Limb (tissue), 2 donors: Measurements from ENCODE around the gene ZNF155.
A peak's percentile ranks its signal among the peaks of the same experiment; 100 is the strongest.
"Not testable (repeated sequence)": the region's sequence is repeated elsewhere in the genome, so short reads cannot be mapped to it uniquely, and the experiment has no call there.

Experiments
- DNase-seq, 2 donors: peaks; one replicate each; pipeline ENCODE4 v3.0.0-alpha.2; 2016; ENCODE audit errors: extremely low spot score in 2 of 2

The ZNF155 gene

DNA sequence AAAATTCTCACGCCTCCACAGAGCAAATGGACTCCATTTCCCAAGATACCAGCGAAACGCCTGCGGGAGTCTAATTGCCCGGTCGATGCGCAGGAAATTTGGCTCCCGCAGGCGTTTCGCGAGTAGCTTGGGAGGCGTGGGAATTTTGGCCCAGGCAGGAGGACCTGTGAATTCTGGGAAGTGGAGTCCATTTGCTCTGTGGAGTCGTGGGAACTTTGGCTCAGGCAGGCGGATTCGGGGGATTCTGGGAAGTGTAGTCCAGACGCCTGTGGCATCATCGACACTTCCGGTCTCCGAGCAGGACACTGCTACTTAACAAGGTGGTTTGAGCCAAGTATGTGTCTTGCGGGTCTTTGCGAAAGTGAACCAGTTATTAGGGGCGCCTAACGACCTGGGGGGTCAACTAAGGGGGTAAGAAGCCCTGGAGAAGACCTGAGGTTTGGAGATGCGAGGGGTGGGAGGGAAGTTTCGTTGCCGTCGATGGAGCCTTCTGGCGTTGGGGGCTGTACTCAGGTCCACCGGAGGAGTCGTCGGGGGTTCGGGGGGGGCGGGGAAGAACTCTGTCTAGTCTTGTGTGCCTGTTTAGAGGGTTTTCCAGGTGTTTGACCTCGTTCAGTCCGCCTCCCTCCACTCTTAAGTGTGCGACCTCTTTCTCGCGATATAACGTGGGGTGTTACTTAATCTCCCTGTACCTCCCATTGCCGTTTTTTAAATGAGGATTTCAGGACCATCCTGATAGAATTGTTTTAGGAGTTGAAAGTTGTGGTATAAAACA, at the start of gene ZNF155:
TSS of gene ZNF155 (plus strand) at position 277 of the 775 bp plus-strand sequence. CDS start 4,356 bp downstream, outside the sequence.
- peak; percentile 91 to 95 for DNase-seq

DNA sequence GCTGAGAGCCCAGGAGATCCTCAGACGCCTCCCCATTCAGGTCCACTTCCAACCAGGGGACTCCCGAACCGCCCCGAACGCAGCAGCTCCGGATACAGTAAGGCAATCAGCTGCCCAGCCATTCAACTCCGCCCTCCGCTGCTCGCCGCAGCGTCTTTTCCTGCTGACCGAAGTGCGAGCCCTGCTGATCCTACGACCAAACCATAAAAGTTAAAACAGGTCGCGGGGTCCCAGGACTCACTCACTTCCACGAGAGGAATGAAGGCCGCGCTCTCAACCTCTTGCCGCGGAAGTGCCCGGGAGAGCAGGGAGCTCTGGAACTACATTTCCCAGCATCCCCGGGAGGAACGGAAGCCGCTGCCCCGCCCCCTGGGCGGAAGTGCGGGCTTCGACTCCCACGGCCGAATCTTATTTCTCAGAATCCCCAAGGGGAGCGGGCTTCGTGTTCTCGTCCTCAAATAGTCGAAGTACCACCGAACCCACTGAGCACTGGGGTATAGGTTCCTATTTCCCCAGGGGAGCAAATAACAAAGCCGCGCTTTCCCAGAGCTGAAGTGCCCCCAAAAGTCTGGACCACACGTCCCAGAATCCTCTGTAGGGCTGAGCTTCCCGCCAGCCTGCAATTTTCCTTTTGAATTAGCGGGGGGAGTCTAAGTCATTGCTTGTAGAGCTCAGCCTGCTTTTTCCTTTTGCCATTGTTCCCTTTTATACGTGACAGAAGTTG, 48.8 kb upstream of the ZNF155 start, which contains the start of gene ZNF45:
TSS of gene ZNF45 (minus strand) at position 298 of the 724 bp plus-strand sequence. CDS start 13,097 bp downstream, outside the sequence.
- DNase-seq: peak; percentile 92 to 95

DNA sequence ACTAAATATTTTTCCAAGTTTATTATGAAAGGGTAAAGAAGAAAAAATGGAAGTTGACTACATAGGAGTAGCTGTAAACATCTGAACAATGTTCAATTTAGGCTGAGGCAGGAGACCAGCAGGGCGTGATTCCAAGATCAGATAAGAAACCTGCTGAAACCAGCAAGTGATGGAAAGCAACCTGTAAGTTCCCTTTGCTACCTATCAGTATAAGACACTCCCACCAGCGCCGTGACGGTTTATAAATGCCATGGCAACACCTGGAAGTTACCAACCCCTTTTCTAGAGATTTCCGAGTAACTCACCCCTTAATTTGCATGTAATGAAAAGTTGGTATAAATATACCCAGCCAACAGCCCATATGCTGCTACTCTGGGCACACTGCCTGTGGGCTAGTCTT, 47.8 kb upstream of the ZNF155 start:
- DNase-seq: no peak

- DNase-seq: no peak
These were observed 44.3 kb upstream of the ZNF155 start for GRCh38 chr19:43939557-43940260.

- no peak for DNase-seq
These were observed 43.3 kb upstream of the ZNF155 start for GRCh38 chr19:43940719-43941118.

DNA sequence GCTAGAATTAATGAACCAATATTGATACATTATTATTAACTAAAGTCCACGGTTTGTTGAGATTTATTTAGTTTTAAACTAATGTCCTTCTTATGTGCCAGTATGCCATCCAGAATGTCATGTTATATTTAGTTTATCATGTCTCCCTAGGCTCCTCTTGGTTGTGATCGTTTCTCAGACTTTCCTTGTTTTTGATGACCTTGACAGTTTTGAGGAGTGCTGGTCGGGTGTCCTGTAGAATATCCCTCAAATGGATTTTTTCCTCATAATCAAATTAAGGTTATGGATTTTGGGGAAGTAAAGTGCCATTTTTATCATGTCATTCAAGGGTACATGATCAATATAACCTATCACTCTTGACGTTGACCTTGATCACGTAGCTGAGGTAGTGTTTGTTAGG, 42.8 kb upstream of the ZNF155 start:
- DNase-seq: no peak

DNA sequence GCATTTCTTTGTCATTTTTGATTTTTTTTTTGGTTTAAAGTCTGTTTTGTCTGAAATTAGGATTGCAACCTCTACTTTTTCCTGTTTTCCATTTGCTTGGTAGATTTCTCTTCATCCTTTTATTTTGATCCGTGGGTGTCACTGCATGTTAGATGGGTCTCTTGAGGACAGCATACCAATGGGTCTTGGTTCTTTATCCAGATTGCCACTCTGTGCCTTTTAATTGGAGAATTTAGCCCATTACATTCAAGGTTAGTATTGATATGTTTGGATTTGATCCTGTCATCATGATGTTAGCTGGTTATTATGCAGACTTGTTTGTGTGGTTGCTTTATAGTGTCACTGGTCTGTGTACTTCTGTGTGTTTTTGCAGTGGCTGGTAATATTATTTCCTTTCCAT, 36.6 kb upstream of the ZNF155 start:
- not testable (repeated sequence) for DNase-seq

DNA sequence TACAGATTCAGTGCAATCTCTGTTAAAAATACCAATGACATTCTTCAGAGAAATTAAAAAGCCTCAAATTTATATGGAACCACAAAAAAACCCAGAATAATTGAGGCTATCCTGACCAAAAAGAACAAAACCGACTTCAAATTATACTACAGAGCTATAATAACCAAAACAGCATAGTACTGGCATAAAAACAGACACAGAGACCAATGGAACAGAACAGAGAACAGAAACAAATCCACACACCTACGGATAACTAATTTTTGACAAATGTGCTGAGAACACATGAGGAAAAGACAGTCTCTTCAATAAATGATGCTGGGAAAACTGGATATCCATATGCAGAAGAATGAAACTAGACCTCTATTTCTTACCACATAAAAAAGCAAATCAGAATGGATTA, 34.2 kb upstream of the ZNF155 start:
- not testable (repeated sequence) for DNase-seq

DNA sequence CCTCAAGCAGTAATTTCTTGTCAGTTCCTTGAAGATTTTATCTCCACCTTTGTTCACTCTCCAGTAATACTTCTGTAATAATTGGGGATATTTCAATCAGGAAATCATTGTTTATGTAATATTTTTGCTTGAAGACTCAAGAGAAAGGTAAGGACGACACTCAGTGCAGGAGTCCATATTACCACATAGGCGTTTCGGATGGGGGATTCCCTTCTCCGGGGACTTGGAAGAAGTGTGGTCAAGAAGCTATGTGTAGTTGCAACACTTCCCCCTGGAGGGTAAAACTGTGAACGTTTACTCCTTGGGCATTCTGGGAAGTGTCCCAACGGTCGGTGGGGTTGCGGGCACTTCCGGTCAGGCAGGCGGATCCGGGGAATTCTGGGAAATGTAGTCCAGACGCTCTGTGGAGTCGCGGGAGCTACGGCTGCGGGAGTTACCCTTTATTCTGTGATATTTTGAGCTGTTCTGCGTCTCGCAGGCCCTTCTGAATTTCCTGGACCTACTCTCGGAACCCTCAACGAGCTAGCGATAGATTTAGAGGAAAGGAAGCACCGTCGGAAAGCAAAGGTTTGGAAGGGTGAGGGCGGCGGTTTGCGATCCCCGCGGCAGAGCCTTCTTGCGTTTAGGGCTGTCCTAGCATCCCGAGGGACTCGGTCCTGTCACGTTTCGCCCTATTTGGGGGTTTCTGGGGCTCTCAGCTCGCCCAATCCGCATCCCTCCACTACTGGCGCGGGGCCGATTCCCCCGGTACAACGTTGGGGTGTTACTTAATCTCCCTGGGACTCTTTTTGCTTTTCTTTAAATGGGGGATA, 32.9 kb upstream of the ZNF155 start, which contains the start of gene ZNF221:
TSS of gene ZNF221 (plus strand) at position 395 of the 812 bp plus-strand sequence. CDS start 11,499 bp downstream, outside the sequence.
- peak; percentile 90 to 93 for DNase-seq

DNA sequence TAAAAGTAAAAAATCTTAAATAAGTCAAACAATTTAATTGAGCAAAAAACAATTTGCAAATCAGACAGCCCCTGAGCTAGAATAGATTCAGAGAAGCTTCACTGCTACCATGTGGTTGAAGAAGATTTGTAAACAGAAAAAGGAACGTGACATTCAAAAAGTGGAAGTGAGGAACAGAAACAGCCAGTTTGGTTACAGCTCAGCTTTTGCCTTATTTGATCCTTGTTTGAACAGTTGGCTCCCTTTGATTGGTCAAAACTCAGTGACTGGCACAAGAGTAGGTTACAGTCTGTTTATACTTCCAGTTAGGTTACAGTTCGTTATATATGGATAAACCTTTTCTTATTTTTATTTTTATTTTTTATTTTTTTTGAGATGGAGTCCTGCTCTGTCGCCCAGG, 27.2 kb upstream of the ZNF155 start:
- DNase-seq: no peak

DNA sequence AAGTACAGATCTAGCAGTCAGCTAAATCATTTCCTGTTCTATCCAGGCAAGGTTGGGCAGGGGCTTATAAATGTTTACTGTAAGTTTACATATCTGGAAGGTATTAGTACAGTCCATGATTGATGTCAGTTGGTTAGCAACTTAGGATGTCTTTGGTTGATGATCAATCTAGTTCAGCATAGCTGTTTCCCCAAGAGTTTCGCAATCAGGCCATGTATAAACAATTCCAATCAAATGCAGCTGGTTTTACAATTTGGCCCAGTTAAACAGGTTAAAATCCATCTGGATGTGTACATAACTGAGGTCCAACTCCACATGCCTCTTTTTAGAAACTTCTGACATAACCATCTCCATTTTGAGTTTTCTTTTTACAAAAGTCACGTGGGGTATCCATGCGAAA, 26.1 kb upstream of the ZNF155 start:
- DNase-seq: no peak

DNA sequence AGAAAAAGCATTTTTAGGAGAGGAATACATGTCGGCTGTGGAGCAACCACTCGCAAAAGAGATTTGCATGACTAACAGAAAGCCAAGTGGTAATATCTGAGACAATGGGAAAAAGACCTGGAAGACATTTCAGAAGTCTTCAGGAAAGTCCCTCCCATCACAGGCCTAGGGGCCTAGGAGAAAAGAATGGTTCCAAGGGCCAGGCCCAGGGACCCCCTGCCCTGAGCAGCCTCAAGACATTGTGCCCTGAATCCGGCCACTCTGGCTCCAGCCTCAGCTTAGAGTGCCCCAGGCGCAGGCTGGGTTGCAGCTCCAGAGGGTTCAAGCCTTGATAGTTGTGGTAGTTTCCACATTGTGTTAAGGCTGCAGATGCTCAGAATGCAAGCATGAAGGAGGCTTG, 23.6 kb upstream of the ZNF155 start:
- DNase-seq: no peak

- no peak for DNase-seq
These were observed 17.8 kb upstream of the ZNF155 start for GRCh38 chr19:43966079-43966694.

GRCh38 chr19:43976732-43977131, 7.3 kb upstream of the ZNF155 start:
- DNase-seq: no peak

- DNase-seq: no peak
These were observed 460 bp upstream of the ZNF155 start for GRCh38 chr19:43983544-43983911.

- peak in 1 of 2 donors; percentile 35 for DNase-seq
These were observed 656 bp downstream of the ZNF155 start for GRCh38 chr19:43984687-43985000.

DNA sequence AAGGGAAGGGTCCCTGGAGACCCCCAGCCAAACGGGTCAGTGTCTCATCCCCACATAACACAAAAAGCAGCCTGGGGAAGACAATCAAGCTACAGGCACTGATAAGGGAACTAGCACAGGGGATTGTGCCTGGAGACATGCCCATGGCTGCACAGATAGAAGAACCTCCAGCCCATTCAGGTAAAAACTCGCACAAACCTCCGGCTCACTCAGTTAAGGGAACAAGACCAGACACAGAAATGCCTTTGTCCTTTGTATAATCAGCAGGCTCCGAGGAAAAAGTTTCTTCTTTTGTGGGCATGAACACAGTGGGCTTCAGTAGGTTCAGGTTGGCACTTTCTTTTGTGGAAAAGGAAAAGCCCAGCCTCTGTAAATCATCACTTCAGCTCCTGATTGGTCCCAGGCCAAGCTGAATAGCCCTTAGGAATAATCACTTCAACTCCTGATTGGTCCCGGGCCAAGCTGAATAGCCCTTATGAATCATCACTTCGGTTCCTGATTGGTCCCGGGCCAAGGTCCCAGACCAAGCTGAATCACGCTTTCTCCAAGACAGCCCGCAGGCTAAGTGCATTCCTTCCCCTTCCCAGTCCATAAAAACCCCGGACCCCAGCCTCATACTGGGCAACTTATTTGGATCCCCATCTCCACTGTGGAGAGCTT, 13.8 kb downstream of the ZNF155 start:
- DNase-seq: no peak

- DNase-seq: no peak
These were observed 18.2 kb downstream of the ZNF155 start for GRCh38 chr19:44002212-44002565.

DNA sequence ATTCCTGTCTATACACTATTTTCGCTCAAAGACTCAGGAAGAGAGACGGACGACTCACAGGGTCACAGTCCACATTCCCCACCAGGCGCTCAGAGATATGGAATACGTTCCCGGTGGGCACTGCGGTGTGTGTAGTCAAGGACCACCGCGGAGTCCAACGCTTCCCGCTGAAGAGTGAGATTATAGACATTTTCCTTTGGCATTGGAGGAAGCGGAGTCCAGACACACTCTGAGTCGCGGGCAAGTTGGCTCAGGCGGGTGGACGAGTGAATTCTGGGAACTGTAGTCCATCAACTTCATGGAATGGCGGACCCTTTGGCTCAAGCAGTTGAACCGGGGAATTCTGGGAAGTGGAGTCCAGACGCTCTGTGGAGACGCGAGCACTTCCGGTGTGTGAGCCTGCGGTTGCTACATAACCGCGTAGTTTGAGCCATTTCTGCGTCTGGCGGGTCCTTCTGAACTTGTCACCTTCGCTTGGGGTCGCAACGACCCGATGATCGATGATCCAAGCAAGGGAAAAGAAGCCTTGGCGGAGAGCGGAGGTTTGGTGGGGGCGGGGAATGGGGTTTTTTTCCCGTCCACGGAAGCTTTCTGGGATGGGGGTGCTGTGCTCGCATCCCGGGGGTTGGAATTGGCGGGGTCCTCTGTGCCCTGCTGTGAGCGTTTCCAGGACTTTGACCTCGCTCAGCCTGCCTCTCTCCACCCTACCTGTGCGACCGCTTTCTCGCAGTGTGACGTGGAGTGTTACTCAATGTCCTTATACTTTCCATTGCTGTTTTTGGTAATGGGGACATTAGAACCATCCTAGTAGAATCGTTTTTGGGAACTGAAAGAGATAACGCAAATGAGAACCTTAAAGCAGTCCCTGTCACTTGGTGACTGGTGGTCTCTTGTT, 18.8 kb downstream of the ZNF155 start, which contains the start of gene ZNF230:
TSS of gene ZNF230 (plus strand) at position 392 of the 895 bp plus-strand sequence. CDS start 4,122 bp downstream, outside the sequence.
- peak; percentile 91 to 96 for DNase-seq
